Stimulated activated CD8-positive, alpha-beta memory T cell treated with anti-CD3 and anti-CD28 coated beads, Interleukin-12 subunit alpha, Interleukin-12 subunit beta, amount 100 ng/mL, for 24 hours (primary cell): ENCODE data around the gene B4GALT2.

Experiments
- DNase-seq: peaks from one replicate; pipeline ENCODE4 v3.0.0-alpha.2; 2020; ENCODE audit errors: extremely low read depth

Gene B4GALT2, protein sequence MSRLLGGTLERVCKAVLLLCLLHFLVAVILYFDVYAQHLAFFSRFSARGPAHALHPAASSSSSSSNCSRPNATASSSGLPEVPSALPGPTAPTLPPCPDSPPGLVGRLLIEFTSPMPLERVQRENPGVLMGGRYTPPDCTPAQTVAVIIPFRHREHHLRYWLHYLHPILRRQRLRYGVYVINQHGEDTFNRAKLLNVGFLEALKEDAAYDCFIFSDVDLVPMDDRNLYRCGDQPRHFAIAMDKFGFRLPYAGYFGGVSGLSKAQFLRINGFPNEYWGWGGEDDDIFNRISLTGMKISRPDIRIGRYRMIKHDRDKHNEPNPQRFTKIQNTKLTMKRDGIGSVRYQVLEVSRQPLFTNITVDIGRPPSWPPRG

DNA sequence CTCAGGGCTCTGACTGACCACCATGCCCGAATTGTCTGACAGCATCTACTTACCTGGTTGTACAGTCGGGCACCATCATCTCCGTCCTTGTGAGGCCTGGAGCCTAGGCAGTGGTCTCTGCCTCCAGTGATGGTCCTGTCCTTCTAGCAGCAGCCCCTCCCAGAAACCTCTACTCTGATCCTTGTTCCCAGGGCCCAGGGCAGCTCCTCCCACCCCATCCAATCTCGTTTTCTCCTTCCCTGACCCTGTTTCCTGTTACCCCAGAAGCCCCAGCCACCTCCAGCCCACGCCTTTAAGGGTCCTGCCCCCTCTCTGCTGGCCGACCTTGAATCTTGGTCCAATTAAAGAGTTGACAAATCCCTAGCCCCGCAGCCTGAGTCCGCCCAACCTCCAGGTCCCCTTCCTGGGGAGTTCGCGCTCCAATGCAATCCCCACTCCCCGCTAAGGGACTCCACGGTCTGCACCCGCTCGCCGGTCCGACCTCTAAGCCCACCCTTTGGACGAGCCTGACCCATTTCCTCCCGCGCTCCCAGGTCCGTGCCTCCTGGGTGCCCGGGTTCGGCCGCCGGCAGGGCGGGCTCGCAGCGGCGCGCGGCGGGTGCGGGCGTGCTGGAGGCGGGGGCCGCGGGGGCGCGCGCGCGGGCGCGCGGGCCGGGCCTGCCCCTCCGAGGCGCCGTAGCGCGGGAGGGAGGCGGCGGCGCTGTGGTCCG is at the start of gene B4GALT2:
TSS of gene B4GALT2 (plus strand) at position 660 of the 710 bp plus-strand sequence. CDS start 1,951 bp downstream, outside the sequence.
- DNase-seq = no peak

DNA sequence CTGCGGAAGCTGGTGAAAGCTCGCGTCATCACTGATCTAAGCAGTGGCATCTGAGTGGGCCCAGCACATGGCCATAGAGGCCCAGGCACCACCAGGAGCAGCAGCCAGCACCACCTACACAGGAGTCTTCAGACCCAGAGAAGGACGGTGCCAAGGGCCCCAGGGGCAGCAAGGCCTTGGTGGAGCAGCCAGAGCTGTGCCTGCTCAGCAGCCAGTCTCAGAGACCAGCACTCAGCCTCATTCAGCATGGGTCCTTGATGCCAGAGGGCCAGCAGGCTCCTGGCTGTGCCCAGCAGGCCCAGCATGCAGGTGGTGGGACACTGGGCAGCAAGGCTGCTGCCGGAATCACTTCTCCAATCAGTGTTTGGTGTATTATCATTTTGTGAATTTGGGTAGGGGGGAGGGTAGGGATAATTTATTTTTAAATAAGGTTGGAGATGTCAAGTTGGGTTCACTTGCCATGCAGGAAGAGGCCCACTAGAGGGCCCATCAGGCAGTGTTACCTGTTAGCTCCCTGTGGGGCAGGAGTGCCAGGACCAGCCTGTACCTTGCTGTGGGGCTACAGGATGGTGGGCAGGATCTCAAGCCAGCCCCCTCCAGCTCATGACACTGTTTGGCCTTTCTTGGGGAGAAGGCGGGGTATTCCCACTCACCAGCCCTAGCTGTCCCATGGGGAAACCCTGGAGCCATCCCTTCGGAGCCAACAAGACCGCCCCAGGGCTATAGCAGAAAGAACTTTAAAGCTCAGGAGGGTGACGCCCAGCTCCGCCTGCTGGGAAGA is 48.7 kb upstream of the B4GALT2 start:
- no peak for DNase-seq

DNA sequence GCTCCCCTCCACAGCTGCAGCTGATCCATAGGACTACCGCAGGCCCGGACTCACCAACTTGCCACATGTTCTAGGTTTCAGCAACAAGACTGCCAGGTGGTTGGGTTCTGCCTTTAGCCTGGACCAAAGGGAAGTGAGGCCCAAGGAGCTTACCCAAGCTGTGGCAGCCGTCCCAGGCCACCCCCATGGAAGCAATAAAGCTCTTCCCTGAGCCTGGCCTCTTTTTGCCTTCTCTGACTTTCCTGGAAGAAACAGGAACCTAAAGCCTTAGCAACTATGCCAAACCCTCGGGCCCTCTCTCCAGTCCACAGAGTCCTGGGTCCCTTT is 48.1 kb upstream of the B4GALT2 start:
- DNase-seq = no peak

DNA sequence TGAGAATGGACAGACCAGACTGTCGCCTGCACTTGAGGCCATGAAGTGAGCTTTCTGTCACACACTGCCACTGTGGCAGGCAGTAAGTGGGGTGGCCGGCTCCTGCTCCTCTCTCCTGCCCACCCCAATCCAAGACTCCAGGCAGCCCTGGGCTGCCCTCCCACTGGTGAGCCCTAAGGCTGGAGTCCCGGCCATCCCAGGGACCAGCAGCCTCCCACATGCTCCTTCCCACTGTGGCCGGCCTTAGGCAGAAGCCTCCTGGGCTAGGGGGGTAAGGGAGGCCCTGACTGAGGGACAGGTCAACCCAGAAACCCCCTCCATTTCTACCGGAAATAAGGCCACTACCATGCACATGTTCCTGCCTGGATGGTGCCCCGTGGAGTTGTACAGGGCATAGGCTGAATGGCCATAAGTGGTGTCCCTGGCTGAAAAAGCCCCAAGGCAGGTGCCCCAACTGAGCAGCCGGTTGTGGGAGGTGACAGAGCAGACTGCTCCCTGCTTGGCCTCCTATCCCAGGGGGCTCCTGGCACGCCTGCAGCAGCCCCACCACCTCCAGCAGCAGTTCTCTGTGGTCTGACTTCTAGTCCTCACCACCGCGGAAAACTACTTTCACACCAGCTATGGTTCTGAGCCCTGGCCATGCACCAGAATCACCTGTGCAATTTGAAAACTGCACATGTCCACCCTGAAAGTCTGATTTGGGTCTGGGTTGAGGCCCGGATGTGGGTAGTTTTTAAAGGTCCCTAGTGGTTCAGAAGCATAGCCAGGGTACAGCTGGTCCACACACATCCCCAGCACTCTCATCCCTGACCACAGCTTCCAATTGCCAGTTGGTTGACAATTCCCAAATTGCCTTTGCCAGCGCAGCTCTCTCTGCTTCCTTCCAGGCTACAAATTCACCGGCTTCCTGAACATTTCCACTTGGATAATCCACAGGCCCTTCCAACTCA is 47.0 kb upstream of the B4GALT2 start:
- DNase-seq = no peak

DNA sequence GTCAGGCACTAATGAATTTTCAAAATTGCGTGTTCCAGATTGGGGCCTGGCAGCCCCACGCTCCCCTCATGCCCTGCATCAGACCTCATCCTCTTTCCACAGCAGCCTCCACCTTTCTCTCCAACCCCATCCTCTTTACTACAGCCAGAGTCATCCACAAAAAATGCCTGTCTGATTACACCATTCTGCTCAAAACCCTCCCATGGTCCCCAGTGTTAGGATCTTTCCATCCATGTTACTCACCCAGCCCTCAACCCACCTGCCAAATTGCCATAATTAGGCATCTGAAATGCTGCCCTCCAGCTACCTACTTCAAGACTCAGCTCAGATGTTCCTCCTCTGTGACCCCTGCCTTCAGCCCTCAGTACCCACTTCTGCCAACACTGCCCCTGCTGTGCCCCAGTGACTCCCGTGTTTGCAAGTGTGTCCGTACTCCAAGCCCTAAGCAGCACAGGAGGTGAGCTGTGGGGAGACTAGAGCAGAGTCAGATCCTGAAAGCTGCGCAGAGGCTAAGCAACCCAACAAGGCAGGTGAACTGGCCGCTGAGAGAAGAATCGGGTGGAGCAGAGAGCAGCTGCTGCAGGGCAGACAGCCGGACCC is 46.1 kb upstream of the B4GALT2 start:
- no peak for DNase-seq

DNA sequence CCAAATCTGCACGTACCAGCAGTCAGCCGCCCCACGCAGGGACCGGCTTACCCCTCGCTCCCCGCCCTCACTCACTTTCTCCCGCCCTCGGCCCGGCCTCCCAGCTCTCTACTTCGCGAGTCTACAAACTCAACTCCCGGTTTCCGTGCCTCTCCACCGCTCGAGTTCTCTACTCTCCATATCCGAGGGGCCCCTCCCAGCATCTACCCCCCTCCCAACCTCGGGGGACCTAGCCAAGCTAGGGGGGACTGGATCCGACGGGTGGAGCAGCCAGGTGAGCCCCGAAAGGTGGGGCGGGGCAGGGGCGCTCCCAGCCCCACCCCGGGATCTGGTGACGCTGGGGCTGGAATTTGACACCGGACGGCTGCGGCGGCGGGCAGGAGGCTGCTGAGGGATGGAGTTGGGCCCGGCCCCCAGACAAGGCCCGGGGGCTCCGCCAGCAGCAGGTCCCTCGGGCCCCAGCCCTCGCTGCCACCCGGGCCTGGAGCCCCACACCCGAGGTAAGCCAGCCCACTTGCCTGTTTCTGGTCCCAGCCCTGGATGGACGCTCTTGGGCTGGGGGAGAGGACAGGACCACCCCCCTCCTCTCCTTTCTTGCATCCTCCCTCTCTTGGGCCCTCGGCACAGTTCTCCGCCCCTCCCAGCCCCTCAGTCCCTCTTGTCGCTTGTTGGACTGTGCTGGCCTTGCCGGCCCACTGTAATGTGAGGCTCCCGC is 45.5 kb upstream of the B4GALT2 start, which contains the start of gene ARTN:
TSS of gene ARTN (plus strand) at position 416 of the 715 bp plus-strand sequence. CDS start 1,856 bp downstream, outside the sequence.
- DNase-seq = no peak

DNA sequence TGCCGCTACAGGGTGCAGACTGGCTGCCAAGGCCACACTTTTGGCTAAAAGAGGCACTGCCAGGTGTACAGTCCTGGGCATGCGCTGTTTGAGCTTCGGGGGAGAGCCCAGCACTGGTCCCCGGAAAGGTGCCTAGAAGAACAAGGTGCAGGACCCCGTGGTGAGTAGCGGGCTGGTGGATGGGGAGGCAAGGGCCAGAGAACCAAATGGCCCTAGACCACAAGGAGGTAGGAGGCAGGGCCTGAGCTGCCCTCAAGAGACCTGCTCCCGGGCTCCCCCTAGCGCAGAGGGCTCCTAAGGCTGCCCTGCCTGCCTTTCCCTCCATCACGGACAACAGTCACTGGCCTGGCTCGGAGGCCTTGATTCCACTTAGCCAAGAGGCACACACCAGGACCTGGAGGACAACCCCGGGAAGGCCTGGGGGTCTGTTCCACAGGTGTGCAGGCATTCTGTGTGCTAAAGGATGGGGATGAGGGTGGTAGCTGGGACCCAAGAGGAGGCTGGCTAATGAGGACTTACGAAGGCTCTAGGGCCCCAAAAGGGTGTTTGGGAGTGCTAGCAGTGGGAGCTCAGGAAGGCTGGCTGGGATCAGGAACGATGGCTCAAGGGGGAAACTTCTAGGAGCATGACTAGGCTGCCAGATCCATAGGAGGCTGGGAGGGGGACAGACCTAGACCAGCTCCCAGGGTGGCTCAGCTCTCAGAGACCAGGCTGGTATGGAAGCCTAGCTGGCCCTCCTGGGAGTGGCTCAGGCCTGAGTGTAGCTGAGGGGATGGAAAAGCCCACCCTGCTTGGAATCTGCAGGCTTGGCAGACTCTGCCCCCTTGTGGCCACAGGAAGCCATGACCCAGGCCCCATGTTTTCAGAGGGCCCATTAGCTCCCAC is 44.7 kb upstream of the B4GALT2 start:
- DNase-seq = peak; percentile 15

DNA sequence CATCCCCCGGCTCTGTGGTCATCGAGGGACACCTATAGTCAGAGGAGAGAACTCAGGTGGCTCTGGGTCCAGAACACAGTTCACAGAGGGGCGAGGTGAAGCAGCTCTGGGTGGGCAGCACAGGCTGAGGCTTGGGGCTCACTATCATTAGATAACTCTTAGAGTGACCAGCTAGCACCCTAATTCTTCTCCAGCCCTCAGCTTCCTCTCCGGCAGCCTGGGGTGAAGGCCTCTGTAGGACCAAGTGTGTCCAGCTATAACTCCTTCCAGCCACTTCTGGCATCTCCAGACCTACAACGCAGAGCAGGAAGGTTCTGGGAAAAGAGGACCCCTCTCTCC is 44.1 kb upstream of the B4GALT2 start:
- no peak for DNase-seq

DNA sequence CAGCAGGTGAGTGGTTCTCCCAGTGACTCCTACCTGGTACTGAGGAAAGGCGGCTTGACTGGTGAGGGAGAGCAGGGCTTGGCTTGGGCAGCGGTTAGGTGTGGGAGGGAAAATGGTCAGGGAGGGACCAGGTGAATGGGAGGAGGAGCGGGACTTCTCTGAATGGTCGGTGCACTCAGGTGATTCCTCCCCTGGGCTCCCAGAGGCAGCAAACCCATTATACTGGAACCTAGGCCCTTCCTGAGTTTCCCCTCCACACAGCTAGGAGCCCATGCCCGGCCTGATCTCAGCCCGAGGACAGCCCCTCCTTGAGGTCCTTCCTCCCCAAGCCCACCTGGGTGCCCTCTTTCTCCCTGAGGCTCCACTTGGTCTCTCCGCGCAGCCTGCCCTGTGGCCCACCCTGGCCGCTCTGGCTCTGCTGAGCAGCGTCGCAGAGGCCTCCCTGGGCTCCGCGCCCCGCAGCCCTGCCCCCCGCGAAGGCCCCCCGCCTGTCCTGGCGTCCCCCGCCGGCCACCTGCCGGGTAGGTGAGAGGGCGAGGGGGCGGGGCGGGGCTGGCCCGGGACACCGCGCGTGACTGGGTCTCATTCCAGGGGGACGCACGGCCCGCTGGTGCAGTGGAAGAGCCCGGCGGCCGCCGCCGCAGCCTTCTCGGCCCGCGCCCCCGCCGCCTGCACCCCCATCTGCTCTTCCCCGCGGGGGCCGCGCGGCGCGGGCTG is 43.1 kb upstream of the B4GALT2 start:
- DNase-seq = no peak

DNA sequence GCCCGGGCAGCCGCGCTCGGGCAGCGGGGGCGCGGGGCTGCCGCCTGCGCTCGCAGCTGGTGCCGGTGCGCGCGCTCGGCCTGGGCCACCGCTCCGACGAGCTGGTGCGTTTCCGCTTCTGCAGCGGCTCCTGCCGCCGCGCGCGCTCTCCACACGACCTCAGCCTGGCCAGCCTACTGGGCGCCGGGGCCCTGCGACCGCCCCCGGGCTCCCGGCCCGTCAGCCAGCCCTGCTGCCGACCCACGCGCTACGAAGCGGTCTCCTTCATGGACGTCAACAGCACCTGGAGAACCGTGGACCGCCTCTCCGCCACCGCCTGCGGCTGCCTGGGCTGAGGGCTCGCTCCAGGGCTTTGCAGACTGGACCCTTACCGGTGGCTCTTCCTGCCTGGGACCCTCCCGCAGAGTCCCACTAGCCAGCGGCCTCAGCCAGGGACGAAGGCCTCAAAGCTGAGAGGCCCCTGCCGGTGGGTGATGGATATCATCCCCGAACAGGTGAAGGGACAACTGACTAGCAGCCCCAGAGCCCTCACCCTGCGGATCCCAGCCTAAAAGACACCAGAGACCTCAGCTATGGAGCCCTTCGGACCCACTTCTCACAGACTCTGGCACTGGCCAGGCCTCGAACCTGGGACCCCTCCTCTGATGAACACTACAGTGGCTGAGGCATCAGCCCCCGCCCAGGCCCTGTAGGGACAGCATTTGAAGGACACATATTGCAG is 42.4 kb upstream of the B4GALT2 start:
- no peak for DNase-seq

DNA sequence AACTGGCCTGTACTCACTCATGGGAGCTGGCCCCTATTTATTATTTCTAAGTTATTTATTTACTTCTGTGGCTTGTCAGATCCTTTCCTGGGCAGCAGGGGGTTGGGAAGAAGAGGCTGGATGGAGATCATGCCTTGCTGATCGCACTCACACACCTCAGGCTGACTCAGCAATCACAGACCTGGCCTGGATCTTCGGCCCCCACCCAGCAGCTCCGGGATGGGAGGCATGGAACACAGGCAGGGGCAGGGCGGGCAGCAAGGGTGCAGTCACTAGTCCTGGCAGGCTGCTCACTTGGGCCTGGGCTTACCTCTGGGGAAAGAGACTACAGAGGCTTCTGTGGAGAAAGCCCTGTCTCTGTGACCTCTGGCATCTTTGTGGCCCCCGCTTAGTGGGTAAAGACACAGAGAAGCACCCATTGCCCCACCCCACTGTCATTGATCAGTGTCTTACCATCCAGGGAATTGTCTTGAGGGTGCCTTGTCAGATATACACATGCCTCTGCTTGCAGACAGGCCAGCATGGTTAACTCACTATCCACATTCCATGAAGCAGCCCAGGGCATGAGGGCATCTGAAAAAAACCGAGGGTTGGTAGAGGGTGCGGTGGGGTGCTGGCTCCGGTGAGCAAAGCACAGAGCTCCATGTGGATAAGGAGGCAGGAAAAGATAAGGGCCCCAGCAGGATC is 41.7 kb upstream of the B4GALT2 start:
- no peak for DNase-seq

DNA sequence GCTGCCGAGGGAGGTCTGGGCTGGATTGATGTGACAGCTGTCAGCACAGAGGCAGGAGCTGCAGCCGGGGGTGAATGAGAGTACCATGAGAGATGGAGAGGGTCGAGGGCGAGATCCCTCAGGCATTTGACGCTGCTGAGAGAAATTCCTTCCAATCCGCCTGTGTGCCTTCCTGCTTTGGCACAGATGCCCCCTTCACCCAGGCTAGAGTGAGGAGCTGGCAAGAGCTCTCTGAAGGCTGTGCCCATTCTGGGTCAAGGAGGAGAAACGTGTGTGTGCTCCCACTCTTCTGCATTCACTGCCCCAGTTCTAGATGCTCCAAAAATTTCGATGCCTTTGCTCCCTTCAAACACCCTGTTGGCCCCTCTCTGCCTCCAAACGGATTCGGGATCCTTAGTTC is 40.6 kb upstream of the B4GALT2 start:
- no peak for DNase-seq

DNA sequence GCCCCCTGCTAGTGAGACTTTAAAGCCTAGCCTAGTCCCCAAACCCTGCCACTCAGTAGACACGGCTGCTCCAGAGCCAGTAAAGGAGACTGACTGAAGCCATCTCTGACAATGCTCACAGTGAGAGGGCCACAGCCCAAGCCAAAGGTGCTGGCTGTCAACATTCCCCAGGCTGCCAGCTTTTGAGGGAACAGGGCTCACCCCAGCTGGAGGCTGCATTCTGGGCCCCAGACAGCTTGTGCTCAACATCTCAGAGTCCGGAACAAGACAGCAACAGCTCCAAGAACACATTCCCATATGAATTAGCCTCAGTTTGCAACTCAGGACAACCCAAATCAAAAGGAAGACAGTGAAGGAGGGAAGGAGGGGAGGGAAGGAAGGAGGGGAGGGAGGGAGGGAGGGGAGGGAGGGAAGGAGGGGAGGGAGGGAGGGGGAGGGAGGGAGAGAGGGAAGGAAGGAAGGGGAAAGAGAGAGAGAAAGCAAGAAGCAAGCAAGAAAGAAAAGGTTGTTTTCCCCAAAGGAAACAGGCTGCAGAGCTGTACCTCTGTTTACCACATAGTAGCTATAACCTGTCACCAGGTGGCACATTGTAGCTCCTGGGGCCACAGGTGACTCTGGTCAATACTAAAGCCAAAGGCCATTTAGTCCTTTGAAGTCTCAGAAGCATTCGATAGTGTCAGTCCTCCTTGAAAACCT is 40.0 kb upstream of the B4GALT2 start:
- no peak for DNase-seq

DNA sequence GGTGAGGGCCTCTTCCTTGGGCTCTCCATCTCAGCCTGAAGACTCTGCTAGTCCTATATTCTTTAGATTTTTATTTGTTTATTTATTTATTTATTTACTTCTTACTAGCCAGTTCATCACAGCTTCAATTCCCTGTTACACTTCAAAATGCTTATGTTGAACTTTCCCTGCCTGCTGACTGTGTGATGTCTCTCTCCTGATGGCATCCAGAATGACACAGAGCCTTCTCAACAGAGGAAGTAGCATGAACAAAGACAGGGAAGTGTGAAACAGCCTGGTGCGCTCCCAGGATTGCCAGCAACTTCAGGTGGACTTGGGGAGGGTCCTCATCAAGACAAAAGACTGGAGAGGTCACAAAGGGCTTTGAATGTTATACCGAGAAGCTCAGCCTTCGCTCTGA is 36.6 kb upstream of the B4GALT2 start:
- no peak for DNase-seq

DNA sequence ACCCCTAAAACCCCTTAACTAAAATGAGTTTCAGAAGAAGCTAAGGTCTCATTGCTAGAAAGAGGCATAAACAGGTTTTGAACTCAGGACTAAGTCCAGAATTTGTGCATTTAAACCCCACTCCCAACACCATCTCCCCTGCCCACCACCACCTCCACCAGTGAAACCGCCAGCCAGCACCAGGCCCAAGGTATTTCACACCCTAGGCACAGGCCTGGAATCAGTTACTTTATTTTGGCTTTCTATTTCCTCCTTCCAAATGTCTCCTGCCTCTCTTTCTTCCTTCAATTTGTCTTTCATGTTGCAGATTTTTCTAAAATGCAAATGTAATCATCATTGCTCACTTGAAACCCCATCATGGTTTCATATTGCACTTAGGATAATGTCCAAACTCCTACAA is 34.1 kb upstream of the B4GALT2 start:
- DNase-seq = no peak

DNA sequence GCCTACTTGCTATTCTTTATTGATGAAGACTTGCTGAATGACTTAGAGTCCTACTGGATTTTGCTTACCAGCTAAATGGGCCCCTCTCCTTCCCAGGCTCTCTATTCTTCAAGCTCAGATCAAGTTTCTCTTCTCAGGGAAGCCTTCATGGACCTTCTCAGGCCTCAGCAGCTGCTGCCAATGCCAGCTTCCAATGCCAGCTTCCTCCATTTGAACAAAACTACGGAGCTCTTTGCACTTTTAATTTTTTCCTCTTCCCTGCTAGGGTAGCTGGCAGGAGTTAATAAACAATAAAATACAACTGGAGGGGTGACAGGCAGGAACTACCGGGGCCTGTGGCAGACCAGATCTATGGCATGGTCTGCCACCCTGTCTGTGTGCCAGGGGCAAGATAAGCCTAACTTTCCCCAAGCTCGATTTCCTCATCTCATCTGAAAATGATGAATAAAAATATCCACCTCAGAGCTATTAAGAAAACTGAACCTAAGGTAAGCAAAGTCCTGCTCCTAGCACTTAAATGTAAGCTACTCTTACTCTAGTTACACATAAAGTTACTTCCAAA is 33.3 kb upstream of the B4GALT2 start:
- no peak for DNase-seq
